ENCODE data around the gene HACD2.
A peak's percentile ranks its signal among the peaks of the same experiment; 100 is the strongest.

HACD2 gene

GRCh38 chr3:123448536-123449101 is 136.2 kb downstream of the HACD2 start, which contains the start of gene ADCY5 (continued):
- TF ChIP-seq ZNF433 (tag by site-specific recombination; IDR thresholded peaks at IDR 0.05; ENCODE audit: low read depth) (no peak), ZNF548 (tag by site-specific recombination; IDR thresholded peaks at IDR 0.05) (no peak), YY1 (tag by site-specific recombination; IDR thresholded peaks at IDR 0.05) (no peak), ZNF423 (tag by site-specific recombination; IDR thresholded peaks at IDR 0.05) (0 out of 2 replicates have a peak, but pooled peaks have one; percentile 0), ZNF335 (tag by site-specific recombination; conservative IDR thresholded peaks at IDR 0.05) (peak; percentile 59), PATZ1 (tag by site-specific recombination; IDR thresholded peaks at IDR 0.05) (peak; percentile 48; the same call in 1 of the 2 replicates), ZNF394 (tag by site-specific recombination; IDR thresholded peaks at IDR 0.05; ENCODE audit: borderline replicate concordance) (peak; percentile 77; the same call in 1 of the 2 replicates), GLIS1 (tag by site-specific recombination; IDR thresholded peaks at IDR 0.05) (peak; percentile 54; the same call in 1 of the 2 replicates), ZNF777 (tag by site-specific recombination; IDR thresholded peaks at IDR 0.05; ENCODE audit: borderline replicate concordance) (peak; percentile 87; the same call in 1 of the 2 replicates), ZNF600 (tag by site-specific recombination; IDR thresholded peaks at IDR 0.05) (peak; percentile 24; the same call in 1 of the 2 replicates), ZNF398 (tag by site-specific recombination; IDR thresholded peaks at IDR 0.05) (0 out of 2 replicates have a peak, but pooled peaks have one; percentile 32), ZNF18 (tag by site-specific recombination; IDR thresholded peaks at IDR 0.05) (no peak), GLIS2 (tag by site-specific recombination; IDR thresholded peaks at IDR 0.05) (peak; percentile 83; the same call in 1 of the 2 replicates), ZNF571 (tag by site-specific recombination; IDR thresholded peaks at IDR 0.05) (no peak), ZNF274 (IDR thresholded peaks at IDR 0.05; ENCODE audit: low read length) (no peak), ZNF274 (tag by site-specific recombination; IDR thresholded peaks at IDR 0.05; ENCODE audit: borderline replicate concordance) (no peak), ZNF202 (tag by site-specific recombination; IDR thresholded peaks at IDR 0.05; ENCODE audit: borderline replicate concordance) (0 out of 2 replicates have a peak, but pooled peaks have one; percentile 4), ZNF248 (tag by site-specific recombination; IDR thresholded peaks at IDR 0.05) (no peak), ZFHX2 (tag by site-specific recombination; conservative IDR thresholded peaks at IDR 0.05) (peak; percentile 23; the same call in 1 of the 2 replicates)

- CTCF ChIA-PET = interaction anchor here (0.6 to 3.1 kb wide), 12 partner anchors 10 to 1533 kb away, joined by 3 to 13 read pairs (median 4); no protein-coding TSS in a partner anchor
- Histone ChIP-seq H3K9me3 (ENCODE audit: control insufficient read depth, insufficient read depth, low read depth, low read length) (no peaks in the 10 kb centered on the region), H3K27ac (ENCODE audit: extremely low read depth, low read depth, low read length) (peak overlapping the region; percentile 41; the same call in 1 of the 2 replicates), H3K4me3 (ENCODE audit: low read depth, low read length) (peak overlapping the region; percentile 35), H3K4me1 (ENCODE audit: control insufficient read depth, insufficient read depth, low read length) (no peaks in the 10 kb centered on the region; the same call in 1 of the 2 replicates), H3K36me3 (ENCODE audit: control insufficient read depth in 2 of 2, insufficient read depth in 1 of 2, low read length in 2 of 2) (no peaks in the 10 kb centered on the region)
- POLR2A ChIA-PET = no interaction called here
- TF ChIP-seq ZIC2 (tag by site-specific recombination; IDR thresholded peaks at IDR 0.05) (peak; percentile 51), ZNF211 (tag by site-specific recombination; IDR thresholded peaks at IDR 0.05; ENCODE audit: low read depth) (no peak), ZNF423 (tag by site-specific recombination; IDR thresholded peaks at IDR 0.05) (peak; percentile 14; the same call in 1 of the 2 replicates), GLIS1 (tag by site-specific recombination; IDR thresholded peaks at IDR 0.05) (peak; percentile 92)
Measured at GRCh38 chr3:123447749-123448517, 136.9 kb downstream of the HACD2 start.

All from HEK293 (cell line).